ENCODE results near the gene TECPR1. TPM values are rescaled to one million over a fixed set of nuclear protein-coding genes. Genes with fewer than 3 reads are reported as not detected.
A peak's percentile ranks its signal among the peaks of the same experiment; 100 is the strongest.

The TECPR1 gene
- total RNA-seq, 1 donor from 2014 or later: 15.1 TPM

DNA sequence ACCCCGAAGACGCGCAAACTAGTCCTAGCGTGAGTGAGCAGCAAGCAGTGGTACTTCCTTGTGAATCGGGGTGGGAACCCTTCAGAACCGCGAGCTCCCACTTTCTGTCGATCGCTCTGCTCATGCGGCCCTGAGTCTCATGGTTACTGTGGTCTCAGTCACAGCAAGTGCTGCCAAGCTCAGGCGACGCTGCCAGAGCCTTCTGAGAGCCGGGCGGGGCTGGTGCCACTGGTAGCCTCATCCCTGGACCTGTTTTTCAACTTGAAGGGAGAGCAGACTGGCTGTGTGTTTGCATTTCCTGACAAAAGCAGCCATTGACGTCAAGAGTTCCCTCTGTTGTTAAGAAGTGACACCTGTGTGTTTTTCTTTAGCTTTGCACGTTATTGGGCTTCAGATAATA is 73.7 kb downstream of the TECPR1 start:
- H3K36me3 ChIP-seq (ENCODE audit: control insufficient read depth in 3 of 3, insufficient read depth in 3 of 3, low read length in 3 of 3): peaks cover 0 to 9% (median 5%) of the 10 kb centered on the region in 3 donors
- H3K9me3 ChIP-seq (ENCODE audit: control insufficient read depth in 3 of 3, low read length in 3 of 3): no peaks in the 10 kb centered on the region
- peak overlapping the region; percentile 34 to 76 (median 46) for H3K9ac ChIP-seq (ENCODE audit: low read depth in 1 of 3, low read length in 3 of 3)
- H3K4me3 ChIP-seq (ENCODE audit: low read length in 3 of 3): peak overlapping the region in 2 of 3 donors; percentile 28 to 54
- H3K27me3 ChIP-seq (ENCODE audit: control insufficient read depth in 3 of 3, insufficient read depth in 3 of 3, low read length in 3 of 3): no peaks in the 10 kb centered on the region
- H3K27ac ChIP-seq (ENCODE audit: low read depth, low read length): peak overlapping the region; percentile 66
- peaks cover 27 to 38% (median 38%) of the 10 kb centered on the region in 3 donors for H3K4me1 ChIP-seq (ENCODE audit: control insufficient read depth in 3 of 3, insufficient read depth in 3 of 3, low read length in 3 of 3)

GRCh38 chr7:98177553-98177952 is 74.5 kb downstream of the TECPR1 start:
- H3K36me3 ChIP-seq (ENCODE audit: control insufficient read depth in 3 of 3, insufficient read depth in 3 of 3, low read length in 3 of 3): peaks cover 0 to 9% (median 5%) of the 10 kb centered on the region in 3 donors
- peak overlapping the region; percentile 66 for H3K27ac ChIP-seq (ENCODE audit: low read depth, low read length)
- H3K4me1 ChIP-seq (ENCODE audit: control insufficient read depth in 3 of 3, insufficient read depth in 3 of 3, low read length in 3 of 3): peaks cover 27 to 38% (median 38%) of the 10 kb centered on the region in 3 donors
- H3K9ac ChIP-seq (ENCODE audit: low read depth in 1 of 3, low read length in 3 of 3): peak overlapping the region in 2 of 3 donors; percentile 34 to 58
- H3K4me3 ChIP-seq (ENCODE audit: low read length in 3 of 3): peak overlapping the region in 1 of 3 donors; percentile 37
- no peaks in the 10 kb centered on the region for H3K9me3 ChIP-seq (ENCODE audit: control insufficient read depth in 3 of 3, low read length in 3 of 3)
- no peaks in the 10 kb centered on the region for H3K27me3 ChIP-seq (ENCODE audit: control insufficient read depth in 3 of 3, insufficient read depth in 3 of 3, low read length in 3 of 3)

DNA sequence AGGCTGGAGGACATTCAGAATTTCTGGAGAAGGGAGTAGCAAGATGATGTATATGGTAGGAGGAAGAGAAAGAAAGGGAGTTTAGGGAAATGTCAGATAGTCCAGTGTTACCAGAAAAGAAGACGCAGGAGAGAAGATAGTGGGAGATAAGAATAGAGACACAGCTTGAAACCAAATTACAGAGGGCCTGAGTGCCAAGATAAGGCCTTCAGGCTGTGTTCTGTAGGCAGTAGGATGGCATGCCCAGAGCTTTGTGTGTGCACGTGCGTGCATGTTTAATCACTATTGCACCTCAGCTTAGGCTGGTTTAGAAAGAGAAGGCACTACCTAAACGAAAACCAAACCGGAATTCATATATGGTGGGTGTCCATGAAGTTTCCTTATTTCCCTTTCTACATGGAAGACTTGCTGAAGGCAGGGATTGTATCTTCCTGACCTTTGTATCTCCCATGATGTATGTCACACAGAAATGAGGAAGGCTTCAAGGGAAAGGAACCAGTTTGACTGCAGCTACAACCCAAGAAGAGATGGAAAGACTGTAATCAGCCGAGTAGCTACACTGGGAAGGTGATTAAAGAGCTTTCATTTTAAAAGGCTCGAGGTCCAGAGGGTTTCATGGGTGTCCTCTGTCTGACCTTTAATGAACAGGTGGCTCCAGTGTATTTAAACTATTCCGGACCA is 76.6 kb downstream of the TECPR1 start:
- no peaks in the 10 kb centered on the region for H3K27me3 ChIP-seq (ENCODE audit: control insufficient read depth in 3 of 3, insufficient read depth in 3 of 3, low read length in 3 of 3)
- peak overlapping the region; percentile 19 for H3K27ac ChIP-seq (ENCODE audit: low read depth, low read length)
- peaks cover 7 to 16% (median 11%) of the 10 kb centered on the region in 3 donors for H3K36me3 ChIP-seq (ENCODE audit: control insufficient read depth in 3 of 3, insufficient read depth in 3 of 3, low read length in 3 of 3)
- no peaks in the 10 kb centered on the region for H3K9me3 ChIP-seq (ENCODE audit: control insufficient read depth in 3 of 3, low read length in 3 of 3)
- peaks cover 27 to 42% (median 40%) of the 10 kb centered on the region in 3 donors for H3K4me1 ChIP-seq (ENCODE audit: control insufficient read depth in 3 of 3, insufficient read depth in 3 of 3, low read length in 3 of 3)
- H3K4me3 ChIP-seq (ENCODE audit: low read length in 3 of 3): no peak overlapping the region
- no peak overlapping the region for H3K9ac ChIP-seq (ENCODE audit: low read depth in 1 of 3, low read length in 3 of 3)

DNA sequence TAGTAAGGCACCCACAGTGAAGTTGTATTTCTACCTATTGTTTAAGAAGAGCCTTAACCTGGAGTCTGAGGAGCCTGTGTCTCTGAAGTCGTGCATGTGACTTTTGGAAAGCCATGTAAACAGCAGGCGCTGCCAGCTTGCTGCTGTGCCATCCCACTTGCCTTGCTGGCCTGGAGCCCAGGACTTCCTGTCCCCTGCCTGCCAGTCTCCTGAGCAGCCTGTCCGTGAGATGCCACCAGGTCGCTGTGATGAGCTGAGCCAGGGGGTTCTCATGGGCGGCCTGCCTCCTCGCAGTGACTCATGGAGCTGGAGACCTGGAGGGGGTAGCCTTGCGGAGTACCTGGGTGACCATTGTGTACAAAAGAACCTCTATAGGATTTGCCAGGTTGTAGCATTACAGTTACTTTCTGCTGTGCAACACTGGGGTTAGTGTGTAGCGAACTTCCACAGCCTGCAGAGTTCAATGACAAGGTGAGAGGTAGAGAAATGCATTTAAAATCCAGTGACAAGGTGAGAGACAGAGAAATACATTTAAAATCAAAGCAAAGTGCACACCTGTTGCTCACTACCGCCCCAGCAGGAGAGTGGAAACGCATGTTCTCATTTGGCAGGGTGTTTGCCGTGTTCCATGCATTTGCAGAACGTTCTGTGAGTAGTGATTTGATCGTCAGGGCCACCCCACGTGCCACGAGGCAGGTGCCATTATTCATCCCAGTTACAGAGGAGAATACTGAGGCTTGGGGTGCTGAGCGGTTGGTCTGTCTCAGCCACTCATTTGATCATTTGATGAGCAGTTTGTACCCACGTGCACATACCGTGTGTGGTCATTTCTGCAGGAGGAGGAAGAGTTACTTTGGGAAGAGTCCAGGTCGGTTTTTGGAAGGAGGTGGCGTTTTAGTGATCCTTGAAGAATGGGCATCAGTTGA is 77.4 kb downstream of the TECPR1 start:
- peaks cover 27 to 47% (median 47%) of the 10 kb centered on the region in 3 donors for H3K4me1 ChIP-seq (ENCODE audit: control insufficient read depth in 3 of 3, insufficient read depth in 3 of 3, low read length in 3 of 3)
- peaks cover 7 to 16% (median 11%) of the 10 kb centered on the region in 3 donors for H3K36me3 ChIP-seq (ENCODE audit: control insufficient read depth in 3 of 3, insufficient read depth in 3 of 3, low read length in 3 of 3)
- no peaks in the 10 kb centered on the region for H3K9me3 ChIP-seq (ENCODE audit: control insufficient read depth in 3 of 3, low read length in 3 of 3)
- H3K9ac ChIP-seq (ENCODE audit: low read depth in 1 of 3, low read length in 3 of 3): peak overlapping the region in 1 of 3 donors; percentile 20
- H3K27me3 ChIP-seq (ENCODE audit: control insufficient read depth in 3 of 3, insufficient read depth in 3 of 3, low read length in 3 of 3): no peaks in the 10 kb centered on the region
- H3K4me3 ChIP-seq (ENCODE audit: low read length in 3 of 3): peak overlapping the region in 1 of 3 donors; percentile 25
- peak overlapping the region; percentile 64 for H3K27ac ChIP-seq (ENCODE audit: low read depth, low read length)

GRCh38 chr7:98171449-98171848 is 80.6 kb downstream of the TECPR1 start:
- Histone ChIP-seq H3K27me3 (ENCODE audit: control insufficient read depth in 3 of 3, insufficient read depth in 3 of 3, low read length in 3 of 3) (no peaks in the 10 kb centered on the region), H3K4me1 (ENCODE audit: control insufficient read depth in 3 of 3, insufficient read depth in 3 of 3, low read length in 3 of 3) (peaks cover 13 to 29% (median 27%) of the 10 kb centered on the region in 3 donors), H3K9me3 (ENCODE audit: control insufficient read depth in 3 of 3, low read length in 3 of 3) (no peaks in the 10 kb centered on the region), H3K9ac (ENCODE audit: low read depth in 1 of 3, low read length in 3 of 3) (no peak overlapping the region), H3K4me3 (ENCODE audit: low read length in 3 of 3) (no peak overlapping the region), H3K36me3 (ENCODE audit: control insufficient read depth in 3 of 3, insufficient read depth in 3 of 3, low read length in 3 of 3) (peaks cover 6 to 16% (median 9%) of the 10 kb centered on the region in 3 donors), H3K27ac (ENCODE audit: low read depth, low read length) (no peak overlapping the region)

GRCh38 chr7:98170966-98171365 is 81.1 kb downstream of the TECPR1 start:
- Histone ChIP-seq H3K9me3 (ENCODE audit: control insufficient read depth in 3 of 3, low read length in 3 of 3) (no peaks in the 10 kb centered on the region), H3K36me3 (ENCODE audit: control insufficient read depth in 3 of 3, insufficient read depth in 3 of 3, low read length in 3 of 3) (peaks cover 6 to 16% (median 9%) of the 10 kb centered on the region in 3 donors), H3K9ac (ENCODE audit: low read depth in 1 of 3, low read length in 3 of 3) (no peak overlapping the region), H3K4me1 (ENCODE audit: control insufficient read depth in 3 of 3, insufficient read depth in 3 of 3, low read length in 3 of 3) (peaks cover 13 to 29% (median 28%) of the 10 kb centered on the region in 3 donors), H3K27me3 (ENCODE audit: control insufficient read depth in 3 of 3, insufficient read depth in 3 of 3, low read length in 3 of 3) (no peaks in the 10 kb centered on the region), H3K27ac (ENCODE audit: low read depth, low read length) (no peak overlapping the region), H3K4me3 (ENCODE audit: low read length in 3 of 3) (no peak overlapping the region)

DNA sequence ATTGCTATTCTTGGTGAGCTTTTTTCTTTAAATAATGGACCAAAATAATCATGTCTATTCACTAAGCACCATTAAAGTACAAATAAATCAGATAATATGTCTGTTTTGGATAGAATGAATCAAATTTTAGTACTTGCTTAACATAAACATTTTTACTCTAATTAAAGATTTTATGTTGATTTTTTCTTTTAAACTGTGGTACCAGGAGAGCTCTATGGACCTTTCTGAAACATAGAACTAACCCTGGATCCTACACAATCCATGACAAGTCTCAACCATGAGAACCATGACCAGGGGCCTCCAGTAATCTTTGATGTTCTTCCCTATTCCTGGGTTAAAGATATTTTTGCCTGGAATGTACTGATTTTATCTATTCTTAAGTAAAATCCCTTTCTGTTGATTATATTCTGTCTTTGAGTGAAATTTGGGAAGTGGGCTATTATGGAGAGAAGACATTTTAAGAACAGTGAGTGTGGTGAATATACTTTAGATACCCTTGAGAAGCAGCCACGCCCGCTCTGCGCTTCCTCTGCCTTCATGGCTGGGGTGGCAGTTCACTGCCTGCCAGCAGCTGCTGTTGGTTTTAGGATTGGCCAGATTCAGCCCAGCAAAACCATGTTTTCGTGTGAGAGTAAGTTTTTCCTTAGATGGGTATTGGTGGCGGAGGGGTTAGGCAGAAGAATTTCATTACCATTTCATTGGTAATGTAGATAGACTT is 83.0 kb downstream of the TECPR1 start:
- H3K9ac ChIP-seq (ENCODE audit: low read depth in 1 of 3, low read length in 3 of 3): no peak overlapping the region
- H3K36me3 ChIP-seq (ENCODE audit: control insufficient read depth in 3 of 3, insufficient read depth in 3 of 3, low read length in 3 of 3): peaks cover 6 to 9% (median 8%) of the 10 kb centered on the region in 3 donors
- peaks cover under 1 to 15% (median 13%) of the 10 kb centered on the region in 3 donors for H3K4me1 ChIP-seq (ENCODE audit: control insufficient read depth in 3 of 3, insufficient read depth in 3 of 3, low read length in 3 of 3)
- no peaks in the 10 kb centered on the region for H3K27me3 ChIP-seq (ENCODE audit: control insufficient read depth in 3 of 3, insufficient read depth in 3 of 3, low read length in 3 of 3)
- H3K4me3 ChIP-seq (ENCODE audit: low read length in 3 of 3): no peak overlapping the region
- no peaks in the 10 kb centered on the region for H3K9me3 ChIP-seq (ENCODE audit: control insufficient read depth in 3 of 3, low read length in 3 of 3)
- peak overlapping the region; percentile 2 for H3K27ac ChIP-seq (ENCODE audit: low read depth, low read length)

DNA sequence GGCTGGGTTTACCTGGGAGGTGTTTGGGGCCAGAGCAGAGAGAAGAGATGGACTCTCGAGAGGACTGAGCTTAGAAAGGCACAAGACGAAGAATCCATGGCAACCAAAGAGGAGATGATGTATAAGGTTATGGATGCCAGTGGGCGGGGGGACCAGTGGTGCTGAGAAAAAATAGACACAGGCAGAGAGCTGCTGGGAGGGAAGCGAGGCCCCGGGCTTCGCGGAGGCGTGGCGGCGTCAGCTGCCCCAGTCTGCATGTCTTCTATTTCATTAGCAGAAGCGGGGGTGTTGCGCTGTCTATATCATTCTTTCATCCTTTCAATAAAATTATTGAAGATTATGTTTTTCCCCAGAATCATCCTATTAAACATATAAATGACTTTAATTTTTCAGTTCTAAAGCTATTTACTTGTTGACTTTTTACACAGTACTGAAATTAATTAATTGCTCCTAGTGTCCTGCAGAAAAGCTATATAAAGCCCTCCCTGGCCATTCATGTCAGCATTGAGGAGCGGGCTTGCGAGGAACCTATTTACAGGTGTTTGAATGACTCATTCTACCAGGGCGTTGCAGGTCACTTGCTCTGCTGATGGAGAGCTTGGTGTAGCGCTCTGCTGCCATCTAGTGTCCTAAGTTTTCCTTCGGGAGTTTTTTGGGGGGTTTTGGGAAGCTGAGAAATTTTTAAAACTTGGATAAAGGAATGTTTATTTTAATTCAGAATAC is 83.7 kb downstream of the TECPR1 start:
- no peak overlapping the region for H3K27ac ChIP-seq (ENCODE audit: low read depth, low read length)

GRCh38 chr7:98167653-98168052 is 84.4 kb downstream of the TECPR1 start:
- Histone ChIP-seq H3K36me3 (ENCODE audit: control insufficient read depth in 3 of 3, insufficient read depth in 3 of 3, low read length in 3 of 3) (peaks cover 6 to 9% (median 8%) of the 10 kb centered on the region in 3 donors), H3K27me3 (ENCODE audit: control insufficient read depth in 3 of 3, insufficient read depth in 3 of 3, low read length in 3 of 3) (no peaks in the 10 kb centered on the region), H3K9me3 (ENCODE audit: control insufficient read depth in 3 of 3, low read length in 3 of 3) (no peaks in the 10 kb centered on the region), H3K27ac (ENCODE audit: low read depth, low read length) (no peak overlapping the region), H3K4me3 (ENCODE audit: low read length in 3 of 3) (no peak overlapping the region), H3K9ac (ENCODE audit: low read depth in 1 of 3, low read length in 3 of 3) (no peak overlapping the region), H3K4me1 (ENCODE audit: control insufficient read depth in 3 of 3, insufficient read depth in 3 of 3, low read length in 3 of 3) (peaks cover 0 to 14% (median 11%) of the 10 kb centered on the region in 3 donors)

More for the DNA sequence above, 83.7 kb downstream of the TECPR1 start:
- Histone ChIP-seq H3K4me1 (ENCODE audit: control insufficient read depth in 3 of 3, insufficient read depth in 3 of 3, low read length in 3 of 3) (peaks cover 0 to 14% (median 11%) of the 10 kb centered on the region in 3 donors), H3K4me3 (ENCODE audit: low read length in 3 of 3) (no peak overlapping the region), H3K27me3 (ENCODE audit: control insufficient read depth in 3 of 3, insufficient read depth in 3 of 3, low read length in 3 of 3) (no peaks in the 10 kb centered on the region), H3K36me3 (ENCODE audit: control insufficient read depth in 3 of 3, insufficient read depth in 3 of 3, low read length in 3 of 3) (peaks cover 6 to 9% (median 8%) of the 10 kb centered on the region in 3 donors), H3K9ac (ENCODE audit: low read depth in 1 of 3, low read length in 3 of 3) (no peak overlapping the region), H3K9me3 (ENCODE audit: control insufficient read depth in 3 of 3, low read length in 3 of 3) (no peaks in the 10 kb centered on the region)
